ENCODE measurements around the gene SOD3.

GRCh38 chr4:24792552-24792951 lies 2.8 kb upstream of the SOD3 start:
- TF ChIP-seq POLR2A (IDR thresholded peaks at IDR 0.05) (no peak), CTCF (IDR thresholded peaks at IDR 0.05) (no peak)

All from gastroesophageal sphincter (tissue), 3 donors.